IMR-90 (cell line): ENCODE measurements around the gene ZNF780B. TPM values are rescaled to one million over a fixed set of nuclear protein-coding genes. Genes with fewer than 3 reads are reported as not detected.
A peak's percentile ranks its signal among the peaks of the same experiment; 100 is the strongest.

Experiments
- ATAC-seq: fragments of 200-7000 bp; cut with Tn5 transposase; 2 replicates; pipeline ENCODE4 v1.9.1; 2020; ENCODE audit warnings: low read depth, mild to moderate bottlenecking, moderate library complexity
- BruUV-seq: library from RNA; stranded (reverse); fragments of 400-500 nt; replicated peaks from 2 replicates; lab custom pipeline; 2021; lab: Mats Ljungman, UMichigan
- CTCF ChIA-PET: fragments of 300-600 bp; formaldehyde crosslinking; extraction: SDS; loops from one replicate; lab custom pipeline; 2021; ENCODE audit warnings: antibody characterized with exemption; lab: Yijun Ruan, JAX
- POLR2A ChIA-PET: fragments of 300-600 bp; sonication (Branson Sonifier 250); formaldehyde crosslinking; loops from one replicate; lab custom pipeline; 2022; ENCODE audit warnings: antibody characterized with exemption; ENCODE audit not compliant: unreplicated experiment; lab: Charles Lee
- DNase-seq: peaks from one replicate; pipeline ENCODE4 v3.0.0; 2013
- H2AFZ ChIP-seq: replicated peaks from 2 replicates; pipeline ENCODE3; 2013; ENCODE audit warnings: low read length, mild to moderate bottlenecking; ENCODE audit not compliant: poor library complexity
- H2AK5ac ChIP-seq: 2 replicates; pipeline ENCODE4 v1.6.1; 2013; ENCODE audit warnings: low read depth, low read length, inconsistent platforms
- H2AK9ac ChIP-seq: replicated peaks from 2 replicates; pipeline ENCODE3; 2013; ENCODE audit warnings: mild to moderate bottlenecking, low read depth, low read length, moderate library complexity; ENCODE audit not compliant: poor library complexity
- H2BK120ac ChIP-seq: 2 replicates; pipeline ENCODE4 v1.6.1; 2013; ENCODE audit warnings: low read depth, low read length, inconsistent platforms
- H2BK15ac ChIP-seq: 3 replicates; pipeline ENCODE4 v1.6.1; 2013; ENCODE audit warnings: low read depth, low read length, inconsistent platforms
- H2BK20ac ChIP-seq: 2 replicates; pipeline ENCODE4 v1.6.1; 2013; ENCODE audit warnings: low read depth, mild to moderate bottlenecking, inconsistent platforms, low read length, moderate library complexity
- H2BK5ac ChIP-seq: 2 replicates; pipeline ENCODE4 v1.6.1; 2013; ENCODE audit warnings: mild to moderate bottlenecking, low read depth, low read length, inconsistent platforms; ENCODE audit not compliant: poor library complexity, severe bottlenecking
- H3K14ac ChIP-seq: replicated peaks from 2 replicates; pipeline ENCODE4 v1.6.1; 2013; ENCODE audit warnings: low read depth, low read length, inconsistent platforms
- H3K18ac ChIP-seq: 2 replicates; pipeline ENCODE4 v1.6.1; 2013; ENCODE audit warnings: low read depth, low read length, control low read depth
- H3K23ac ChIP-seq: 2 replicates; pipeline ENCODE4 v1.6.1; 2013; ENCODE audit warnings: low read depth, low read length, inconsistent platforms
- H3K27ac ChIP-seq: 2 replicates; pipeline ENCODE4 v1.5.1; 2013; ENCODE audit warnings: mild to moderate bottlenecking, control low read depth, low read length; ENCODE audit not compliant: insufficient read depth
- H3K27me3 ChIP-seq: 2 replicates; pipeline ENCODE4 v1.6.1; 2013; ENCODE audit warnings: low read length; ENCODE audit not compliant: control insufficient read depth, insufficient read depth
- H3K36me3 ChIP-seq: 2 replicates; pipeline ENCODE4 v1.6.1; 2013; ENCODE audit warnings: low read length, mixed read lengths; ENCODE audit not compliant: control insufficient read depth, insufficient read depth
- H3K4ac ChIP-seq: 2 replicates; pipeline ENCODE4 v1.6.1; 2013; ENCODE audit warnings: low read depth, low read length, inconsistent platforms
- H3K4me1 ChIP-seq: 2 replicates; pipeline ENCODE4 v1.6.1; 2013; ENCODE audit warnings: low read length, mixed read lengths; ENCODE audit not compliant: control insufficient read depth, insufficient read depth
- H3K4me2 ChIP-seq: 2 replicates; pipeline ENCODE4 v1.6.1; 2013; ENCODE audit warnings: low read depth, mild to moderate bottlenecking, control low read depth, low read length, moderate library complexity
- H3K4me3 ChIP-seq: 2 replicates; pipeline ENCODE4 v1.5.1; 2013; ENCODE audit warnings: low read depth, mild to moderate bottlenecking, control low read depth, low read length, moderate library complexity; ENCODE audit not compliant: insufficient read depth
- H3K56ac ChIP-seq: 2 replicates; pipeline ENCODE4 v1.6.1; 2013; ENCODE audit warnings: low read length, inconsistent platforms; ENCODE audit not compliant: insufficient read depth; ENCODE audit errors: extremely low read depth
- H3K79me1 ChIP-seq, 2 experiments: 2 replicates each; pipeline ENCODE4 v1.6.1; 2013; ENCODE audit warnings: low read length in 2 of 2, inconsistent platforms in 1 of 2, low read depth in 1 of 2
- H3K9ac ChIP-seq: 2 replicates; pipeline ENCODE4 v1.6.1; 2013; ENCODE audit warnings: low read depth, low read length, control low read depth
- H3K9me1 ChIP-seq: 2 replicates; pipeline ENCODE4 v1.6.1; 2013; ENCODE audit warnings: low read length, inconsistent platforms; ENCODE audit not compliant: insufficient read depth
- H3K9me3 ChIP-seq: 2 replicates; pipeline ENCODE4 v1.6.1; 2013; ENCODE audit warnings: low read length; ENCODE audit not compliant: control insufficient read depth, insufficient read depth
- H4K20me1 ChIP-seq: 2 replicates; pipeline ENCODE4 v1.6.1; 2013; ENCODE audit warnings: low read length, inconsistent platforms; ENCODE audit not compliant: insufficient read depth
- H4K5ac ChIP-seq: 2 replicates; pipeline ENCODE4 v1.6.1; 2013; ENCODE audit warnings: mild to moderate bottlenecking, low read depth, low read length, control low read depth
- H4K8ac ChIP-seq, 2 experiments: 2 replicates each; pipeline ENCODE4 v1.6.1; 2013; ENCODE audit warnings: low read depth in 2 of 2, low read length in 2 of 2, control low read depth in 1 of 2, inconsistent platforms in 1 of 2
- H4K91ac ChIP-seq: 2 replicates; pipeline ENCODE4 v1.6.1; 2013; ENCODE audit warnings: low read depth, low read length, inconsistent platforms; ENCODE audit not compliant: insufficient read depth
- BHLHE40 ChIP-seq: fragments of 150-350 bp; IDR thresholded peaks from 2 replicates; pipeline ENCODE4 v1.6.1; 2016; ENCODE audit warnings: mild to moderate bottlenecking, low read depth, low read length
- CEBPB ChIP-seq: IDR thresholded peaks from 2 replicates; pipeline ENCODE4 v1.6.1; 2012; ENCODE audit warnings: low read depth, low read length, improper control_type of control experiment
- CHD1 ChIP-seq: IDR thresholded peaks from 2 replicates; pipeline ENCODE4 v1.6.1; 2012; ENCODE audit warnings: low read depth, low read length, improper control_type of control experiment
- CTCF ChIP-seq: conservative IDR thresholded peaks from 2 replicates; pipeline ENCODE4 v1.5.1; 2012; ENCODE audit warnings: mild to moderate bottlenecking, low read depth, low read length, improper control_type of control experiment
- ELK1 ChIP-seq: fragments of 150-350 bp; IDR thresholded peaks from 2 replicates; pipeline ENCODE4 v1.6.1; 2016; ENCODE audit warnings: low read depth, mild to moderate bottlenecking, low read length, moderate library complexity, borderline replicate concordance
- FOS ChIP-seq: fragments of 150-350 bp; IDR thresholded peaks from 2 replicates; pipeline ENCODE4 v1.6.1; 2016; ENCODE audit warnings: low read depth, low read length
- MAFK ChIP-seq: IDR thresholded peaks from 2 replicates; pipeline ENCODE4 v1.6.1; 2012; ENCODE audit warnings: low read depth, low read length, improper control_type of control experiment
- MAZ ChIP-seq: IDR thresholded peaks from 2 replicates; pipeline ENCODE4 v1.6.1; 2012; ENCODE audit warnings: low read depth, mild to moderate bottlenecking, low read length, improper control_type of control experiment, moderate library complexity, borderline replicate concordance
- MXI1 ChIP-seq: IDR thresholded peaks from 2 replicates; pipeline ENCODE4 v1.6.1; 2012; ENCODE audit warnings: low read depth, mild to moderate bottlenecking, low read length, moderate library complexity, borderline replicate concordance
- NFE2L2 ChIP-seq: fragments of 150-350 bp; IDR thresholded peaks from 2 replicates; pipeline ENCODE4 v1.6.1; 2016; ENCODE audit warnings: low read depth, mild to moderate bottlenecking, low read length
- POLR2A ChIP-seq: IDR thresholded peaks from 2 replicates; pipeline ENCODE4 v1.6.1; 2012; ENCODE audit warnings: mild to moderate bottlenecking, low read depth, low read length
- RAD21 ChIP-seq: IDR thresholded peaks from 2 replicates; pipeline ENCODE4 v1.6.1; 2012; ENCODE audit warnings: low read length, improper control_type of control experiment
- RCOR1 ChIP-seq: IDR thresholded peaks from 2 replicates; pipeline ENCODE4 v1.6.1; 2012; ENCODE audit warnings: mild to moderate bottlenecking, low read length, improper control_type of control experiment; ENCODE audit not compliant: insufficient replicate concordance
- RFX5 ChIP-seq: IDR thresholded peaks from 2 replicates; pipeline ENCODE4 v1.8.0; 2012; ENCODE audit warnings: low read depth, mild to moderate bottlenecking, low read length, moderate library complexity
- SMC3 ChIP-seq: fragments of 150-350 bp; IDR thresholded peaks from 2 replicates; pipeline ENCODE4 v1.6.1; 2016; ENCODE audit warnings: low read depth, mild to moderate bottlenecking, antibody characterized with exemption, low read length, moderate library complexity
- USF2 ChIP-seq: fragments of 150-350 bp; IDR thresholded peaks from 2 replicates; pipeline ENCODE4 v1.6.1; 2017; ENCODE audit warnings: mild to moderate bottlenecking, antibody characterized with exemption, low read length, low read depth
- WGBS, 2 experiments: methylation state at CpG; one replicate each; pipeline versions ENCODE4 v1.1.5 to v1.1.7; 2013; ENCODE audit warnings: missing lambda C conversion rate in 2 of 2; ENCODE audit not compliant: insufficient read length in 1 of 2; ENCODE audit errors: extremely low coverage in 2 of 2; 5-methylcytosine and 5-hydroxymethylcytosine counted together
- dilution Hi-C: fragments of 300-500 bp; cut with HindIII; formaldehyde crosslinking; loops from one replicate; pipeline ENCODE4 v1.14.3; 2018; ENCODE audit warnings: low sequenced_read_pairs; ENCODE audit not compliant: unreplicated experiment
- in situ Hi-C: fragments of 300-500 bp; cut with MboI; formaldehyde crosslinking; loops from 3 replicates; pipeline ENCODE4 v1.14.3; 2019; ENCODE audit warnings: low sequenced_read_pairs, inconsistent platforms, mixed read lengths
- intact Hi-C: fragments of 100-400 bp; cut with micrococcal nuclease; formaldehyde crosslinking; loops from 2 replicates; pipeline ENCODE4 v1.10.0; 2022
- polyA plus RNA-seq, 3 experiments: library from polyadenylated mRNA; depleted of rRNA; stranded (reverse); fragments of >200 nt; gene quantifications; 2 replicates each; pipeline ENCODE4 v1.2.3, GENCODE V29; 2012; ENCODE audit warnings: low replicate concordance in 1 of 3
- total RNA-seq: library from RNA; depleted of rRNA; stranded (reverse); fragments of >200 nt; gene quantifications from 2 replicates; pipeline ENCODE4 v1.2.3, GENCODE V29; 2012

The ZNF780B gene
- total and polyA plus RNA-seq, 2 of the 4 experiments (the other 2 are of a cell fraction), result 3.7 to 19.9 TPM

DNA sequence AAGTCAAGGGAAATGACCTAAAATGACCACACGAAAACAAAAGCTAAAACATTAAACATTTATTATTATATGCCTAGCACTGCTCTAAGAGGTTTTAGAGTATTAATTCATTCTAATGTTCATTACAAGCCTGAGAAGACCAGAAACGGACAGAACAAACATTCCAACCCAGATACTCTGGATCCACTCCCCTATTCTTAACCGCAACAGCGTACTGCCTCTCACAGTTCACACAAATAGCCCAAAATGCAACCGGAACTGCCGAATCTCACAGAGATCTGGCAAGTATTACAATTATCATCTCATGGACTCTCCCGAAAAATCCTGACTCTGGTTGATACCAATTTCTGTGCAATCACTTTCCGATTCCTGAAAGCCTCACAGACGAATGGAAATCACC is 1.4 kb downstream of the ZNF780B start:
- Histone ChIP-seq H3K9me1 (no peaks in the 10 kb centered on the region), H3K56ac (no peak overlapping the region), H3K4me1 (no peaks in the 10 kb centered on the region), H3K23ac (no peak overlapping the region), H3K18ac (no peak overlapping the region), H2AK9ac (no peak overlapping the region), H4K91ac (no peak overlapping the region), H3K14ac (no peak overlapping the region), H3K4me2 (peak overlapping the region; percentile 56), H2AFZ (no peak overlapping the region), H3K36me3 (peaks cover 6% of the 10 kb centered on the region), H3K9ac (no peak overlapping the region), H2BK20ac (no peak overlapping the region), H2BK5ac (no peak overlapping the region), H4K20me1 (no peaks in the 10 kb centered on the region), H2AK5ac (no peak overlapping the region), H3K79me1 (peaks cover 11 to 33% of the 10 kb centered on the region in 2 experiments), H2BK120ac (no peak overlapping the region), H4K5ac (no peak overlapping the region), H2BK15ac (no peak overlapping the region), H3K4me3 (no peak overlapping the region), H3K4ac (no peak overlapping the region), H4K8ac (no peak overlapping the region), H3K9me3 (peaks cover 4% of the 10 kb centered on the region), H3K27me3 (no peaks in the 10 kb centered on the region), H3K27ac (no peak overlapping the region)
- dilution Hi-C loops, result no loop called here
- intact Hi-C loops, result no loop called here
- DNase-seq, result no peak
- no peak for TF ChIP-seq RAD21
- TF ChIP-seq RCOR1, result no peak
- TF ChIP-seq ELK1, result no peak
- TF ChIP-seq CEBPB, result no peak
- no peak for TF ChIP-seq BHLHE40
- TF ChIP-seq CHD1, result no peak
- no peak for TF ChIP-seq MAZ
- TF ChIP-seq POLR2A, result no peak
- TF ChIP-seq NFE2L2, result no peak
- TF ChIP-seq USF2, result no peak
- TF ChIP-seq RFX5, result no peak
- TF ChIP-seq MXI1, result no peak
- TF ChIP-seq SMC3, result no peak
- no peak for TF ChIP-seq CTCF
- no peak for TF ChIP-seq FOS
- TF ChIP-seq MAFK, result no peak
- in situ Hi-C loops, result no loop called here
- no peak for ATAC-seq
- ChIA-PET CTCF (no interaction called here), POLR2A (no interaction called here)
- no TSS peak for BruUV-seq
- WGBS, 2 experiments, result 100% methylated on average over 3 of the region's 9 CpGs; no CpG with 5 or more reads in 1 of the 2 experiments
